Keratinocyte (primary cell): ENCODE results near the gene RHEB.

ENCODE experiments used
- CTCF ChIP-seq, 3 experiments: IDR thresholded peaks in 1 of 3; conservative IDR thresholded peaks in 1 of 3; optimal IDR thresholded peaks in 1 of 3; 2 replicates in 2 of 3; 3 replicates in 1 of 3; pipeline versions ENCODE3 to v1.5.1; 2011; ENCODE audit warnings: low read length in 3 of 3, mild to moderate bottlenecking in 3 of 3, moderate library complexity in 2 of 3, control low read depth in 1 of 3, inconsistent platforms in 1 of 3; ENCODE audit not compliant: insufficient read depth in 2 of 3; ENCODE audit errors: extremely low read depth in 1 of 3
- EZH2 ChIP-seq: IDR thresholded peaks from one replicate; pipeline ENCODE4 v1.6.1; 2012; ENCODE audit warnings: inconsistent platforms, mild to moderate bottlenecking, low read length, moderate library complexity

GRCh38 chr7:151484971-151485707, 34.6 kb downstream of the RHEB start:
- TF ChIP-seq CTCF (optimal IDR thresholded peaks at IDR 0.05 in 1 of 3, IDR thresholded peaks at IDR 0.05 in 1 of 3, conservative IDR thresholded peaks at IDR 0.05 in 1 of 3; ENCODE audit: extremely low read depth in 1 of 3, insufficient read depth in 2 of 3, low read length in 3 of 3) (no peak), EZH2 (no peak)
